PC-9 (cell line): ENCODE results near the gene ZNF736.

Source experiments
- CTCF ChIP-seq: fragments of 200-600 bp; sonication (generic); conservative IDR thresholded peaks from 2 replicates; pipeline ENCODE4 v1.6.1; 2017; ENCODE audit warnings: mixed run types, antibody characterized with exemption, mild to moderate bottlenecking, moderate library complexity
- EZH2 ChIP-seq: fragments of 200-600 bp; sonication (generic); IDR thresholded peaks from 2 replicates; pipeline ENCODE4 v1.8.0; 2017; ENCODE audit warnings: antibody characterized with exemption, low read depth

- TF ChIP-seq CTCF (no peak), EZH2 (no peak)
These were observed 5.8 kb upstream of the ZNF736 start for GRCh38 chr7:64308016-64308270.
